HCT116 (cell line): ENCODE data around the gene RHOT1. TPM values are rescaled to one million over a fixed set of nuclear protein-coding genes. Genes with fewer than 3 reads are reported as not detected.

Source experiments
- ATAC-seq: fragments of 200-7000 bp; cut with Tn5 transposase; 2 replicates; pipeline ENCODE4 v1.9.1; 2020; ENCODE audit warnings: mild to moderate bottlenecking, moderate library complexity
- BruUV-seq: library from RNA; stranded (reverse); fragments of 400-500 nt; replicated peaks from 2 replicates; lab custom pipeline; 2021; lab: Mats Ljungman, UMichigan
- CTCF ChIA-PET: fragments of 300-600 bp; sonication (Branson Sonifier 250); formaldehyde crosslinking; loops from one replicate; lab custom pipeline; 2021; ENCODE audit warnings: antibody characterized with exemption; lab: Charles Lee
- POLR2A ChIA-PET: fragments of 300-600, 350-600 bp; sonication (Branson Sonifier 250); formaldehyde crosslinking; loops from one replicate; lab custom pipeline; 2021; ENCODE audit warnings: antibody characterized with exemption; lab: Charles Lee
- RAD21 ChIA-PET, 2 experiments: fragments of 300-600 bp; sonication (Branson Sonifier 250); formaldehyde crosslinking; loops; one replicate each; lab custom pipeline; 2023; ENCODE audit warnings: low total read pairs in 2 of 2; ENCODE audit not compliant: uncharacterized antibody in 2 of 2, unreplicated experiment in 2 of 2, low non-redundant PET in 1 of 2; lab: Charles Lee
- DNase-seq: peaks from one replicate; pipeline ENCODE4 v3.0.0-alpha.2; 2010; ENCODE audit warnings: low read depth, low spot score
- H2AFZ ChIP-seq: fragments of 200-600 bp; shearing (Covaris generic), sonication (generic); 2 replicates; pipeline ENCODE4 v1.6.1; 2017; ENCODE audit warnings: low read depth, mixed run types, mixed read lengths, antibody characterized with exemption, low read length; ENCODE audit not compliant: poor library complexity, severe bottlenecking
- H3K27ac ChIP-seq: 2 replicates; pipeline ENCODE4 v1.5.1; 2012; ENCODE audit warnings: low read depth, low read length
- H3K27me3 ChIP-seq: fragments of 200-600 bp; sonication (generic); 2 replicates; pipeline ENCODE4 v1.6.1; 2016; ENCODE audit warnings: mixed run types, low read length, mixed read lengths; ENCODE audit not compliant: insufficient read depth
- H3K36me3 ChIP-seq, 2 experiments: fragments of 200-500 bp in 1 of 2; fragments of 200-600 bp in 1 of 2; sonication (Bioruptor generic) in 1 of 2; sonication (generic) in 1 of 2; 2 replicates each; pipeline versions ENCODE4 v1.5.1 to v1.6.1; 2014 to 2016; ENCODE audit warnings: low read length in 2 of 2, inconsistent platforms in 1 of 2, mixed read lengths in 1 of 2, mixed run types in 1 of 2; ENCODE audit not compliant: insufficient read depth in 2 of 2, control insufficient read depth in 1 of 2
- H3K4me1 ChIP-seq, 2 experiments: fragments of 200-600 bp in 1 of 2; sonication (generic) in 1 of 2; 2 replicates each; pipeline versions ENCODE4 v1.5.1 to v1.6.1; 2012 to 2017; ENCODE audit warnings: low read length in 2 of 2, inconsistent platforms in 1 of 2, mild to moderate bottlenecking in 1 of 2, mixed read lengths in 1 of 2, mixed run types in 1 of 2, moderate library complexity in 1 of 2; ENCODE audit not compliant: insufficient read depth in 2 of 2, control insufficient read depth in 1 of 2
- H3K4me2 ChIP-seq: fragments of 200-600 bp; sonication (generic); 2 replicates; pipeline ENCODE4 v1.6.1; 2017; ENCODE audit warnings: mixed run types, low read length, mixed read lengths
- H3K4me3 ChIP-seq, 2 experiments: fragments of 200-600 bp in 1 of 2; sonication (generic) in 1 of 2; replicated peaks in 1 of 2; 2 replicates each; pipeline ENCODE4 v1.5.1; 2011 to 2016; ENCODE audit warnings: low read length in 2 of 2, control low read depth in 1 of 2, low read depth in 1 of 2, mild to moderate bottlenecking in 1 of 2, mixed read lengths in 1 of 2, mixed run types in 1 of 2
- H3K79me2 ChIP-seq: fragments of 200-600 bp; sonication (generic); 2 replicates; pipeline ENCODE4 v1.6.1; 2017; ENCODE audit warnings: mild to moderate bottlenecking, mixed run types, low read length, moderate library complexity, mixed read lengths; ENCODE audit not compliant: insufficient read depth
- H3K9ac ChIP-seq: fragments of 200-600 bp; sonication (generic); 2 replicates; pipeline ENCODE4 v1.6.1; 2016; ENCODE audit warnings: low read length, mixed read lengths
- H3K9me2 ChIP-seq: fragments of 200-600 bp; sonication (generic), shearing (Covaris generic); 2 replicates; pipeline ENCODE4 v1.6.1; 2017; ENCODE audit warnings: mixed run types, mild to moderate bottlenecking, moderate library complexity; ENCODE audit not compliant: insufficient read depth
- H3K9me3 ChIP-seq, 2 experiments: fragments of 200-500 bp in 1 of 2; fragments of 200-600 bp in 1 of 2; sonication (Bioruptor generic) in 1 of 2; sonication (generic) in 1 of 2; 2 replicates each; pipeline ENCODE4 v1.6.1; 2014 to 2017; ENCODE audit warnings: low read length in 2 of 2, mixed read lengths in 2 of 2, inconsistent platforms in 1 of 2, low read depth in 1 of 2, mild to moderate bottlenecking in 1 of 2, mixed run types in 1 of 2, moderate library complexity in 1 of 2; ENCODE audit not compliant: control insufficient read depth in 1 of 2, insufficient read depth in 1 of 2
- H4K20me1 ChIP-seq: fragments of 200-600 bp; sonication (generic), shearing (Covaris generic); 2 replicates; pipeline ENCODE4 v1.6.1; 2017; ENCODE audit warnings: mixed run types, mild to moderate bottlenecking, moderate library complexity; ENCODE audit not compliant: insufficient read depth
- CBX3 ChIP-seq: IDR thresholded peaks from 2 replicates; pipeline ENCODE4 v1.6.1; 2012; ENCODE audit warnings: low read depth
- CEBPB ChIP-seq: IDR thresholded peaks from 2 replicates; pipeline ENCODE4 v1.6.1; 2012; ENCODE audit warnings: low read depth
- EGR1 ChIP-seq: IDR thresholded peaks from 2 replicates; pipeline ENCODE4 v1.6.1; 2012; ENCODE audit warnings: low read depth
- ELF1 ChIP-seq: IDR thresholded peaks from 2 replicates; pipeline ENCODE4 v1.6.1; 2012; ENCODE audit warnings: low read depth, borderline replicate concordance
- EZH2phosphoT487 ChIP-seq: fragments of 200-600 bp; IDR thresholded peaks from 2 replicates; pipeline ENCODE4 v1.6.1; 2018; ENCODE audit warnings: antibody characterized with exemption, borderline replicate concordance
- JUND ChIP-seq: IDR thresholded peaks from 2 replicates; pipeline ENCODE4 v1.6.1; 2012
- RAD21 ChIP-seq: IDR thresholded peaks from 2 replicates; pipeline ENCODE4 v1.6.1; 2012; ENCODE audit warnings: low read depth, mild to moderate bottlenecking
- SIN3A ChIP-seq: IDR thresholded peaks from 2 replicates; pipeline ENCODE4 v1.6.1; 2012; ENCODE audit warnings: low read depth
- SP1 ChIP-seq: IDR thresholded peaks from 2 replicates; pipeline ENCODE4 v1.6.1; 2012; ENCODE audit warnings: low read depth
- YY1 ChIP-seq: IDR thresholded peaks from 2 replicates; pipeline ENCODE4 v1.6.1; 2011; ENCODE audit warnings: low read length, low read depth, moderate library complexity, mild to moderate bottlenecking; ENCODE audit not compliant: insufficient replicate concordance; ENCODE audit errors: extremely low read depth
- ZFX ChIP-seq: fragments of 450-650 bp; IDR thresholded peaks from 2 replicates; pipeline ENCODE4 v1.6.1; 2017
- ZNF274 ChIP-seq: fragments of 200-500 bp; sonication (Bioruptor generic); IDR thresholded peaks from 2 replicates; pipeline ENCODE4 v1.6.1; 2014; ENCODE audit warnings: mild to moderate bottlenecking, low read depth, low read length, inconsistent platforms
- intact Hi-C: fragments of 100-400 bp; cut with micrococcal nuclease; formaldehyde crosslinking; loops from 2 replicates; pipeline ENCODE4 v1.10.0; 2022
- total RNA-seq: library from RNA; stranded (reverse); gene quantifications from one replicate; pipeline ENCODE4 v1.2.1, GENCODE V29; 2021; ENCODE audit not compliant: unreplicated experiment
- TF ChIP-seq, protein P1 (sequence below): IDR thresholded peaks from 2 replicates; pipeline ENCODE4 v1.6.1; 2012
- TF ChIP-seq, protein P2 (sequence below): IDR thresholded peaks from 2 replicates; pipeline ENCODE4 v1.6.1; 2012; ENCODE audit warnings: low read depth
- TF ChIP-seq, protein P3 (sequence below): IDR thresholded peaks from 2 replicates; pipeline ENCODE4 v1.6.1; 2012
- TF ChIP-seq, protein P4 (sequence below): IDR thresholded peaks from 2 replicates; pipeline ENCODE4 v1.6.1; 2011; ENCODE audit warnings: mild to moderate bottlenecking, low read length, moderate library complexity; ENCODE audit not compliant: insufficient replicate concordance; ENCODE audit errors: extremely low read depth

The RHOT1 gene
- total RNA-seq, 1 experiment from 2014 or later, result 33.3 TPM

- no peak overlapping the region for H3K27ac ChIP-seq
- no peaks in the 10 kb centered on the region for H3K9me3 ChIP-seq
- TF ChIP-seq CBX3 (no peak), RAD21 (no peak), ZFX (no peak), JUND (no peak), YY1 (no peak), ELF1 (no peak), ZNF274 (no peak), EZH2phosphoT487 (no peak), CEBPB (no peak), EGR1 (no peak), SIN3A (no peak), SP1 (no peak)
- TF ChIP-seq, protein P1, sequence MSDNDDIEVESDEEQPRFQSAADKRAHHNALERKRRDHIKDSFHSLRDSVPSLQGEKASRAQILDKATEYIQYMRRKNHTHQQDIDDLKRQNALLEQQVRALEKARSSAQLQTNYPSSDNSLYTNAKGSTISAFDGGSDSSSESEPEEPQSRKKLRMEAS, result no peak
- TF ChIP-seq, protein P2, sequence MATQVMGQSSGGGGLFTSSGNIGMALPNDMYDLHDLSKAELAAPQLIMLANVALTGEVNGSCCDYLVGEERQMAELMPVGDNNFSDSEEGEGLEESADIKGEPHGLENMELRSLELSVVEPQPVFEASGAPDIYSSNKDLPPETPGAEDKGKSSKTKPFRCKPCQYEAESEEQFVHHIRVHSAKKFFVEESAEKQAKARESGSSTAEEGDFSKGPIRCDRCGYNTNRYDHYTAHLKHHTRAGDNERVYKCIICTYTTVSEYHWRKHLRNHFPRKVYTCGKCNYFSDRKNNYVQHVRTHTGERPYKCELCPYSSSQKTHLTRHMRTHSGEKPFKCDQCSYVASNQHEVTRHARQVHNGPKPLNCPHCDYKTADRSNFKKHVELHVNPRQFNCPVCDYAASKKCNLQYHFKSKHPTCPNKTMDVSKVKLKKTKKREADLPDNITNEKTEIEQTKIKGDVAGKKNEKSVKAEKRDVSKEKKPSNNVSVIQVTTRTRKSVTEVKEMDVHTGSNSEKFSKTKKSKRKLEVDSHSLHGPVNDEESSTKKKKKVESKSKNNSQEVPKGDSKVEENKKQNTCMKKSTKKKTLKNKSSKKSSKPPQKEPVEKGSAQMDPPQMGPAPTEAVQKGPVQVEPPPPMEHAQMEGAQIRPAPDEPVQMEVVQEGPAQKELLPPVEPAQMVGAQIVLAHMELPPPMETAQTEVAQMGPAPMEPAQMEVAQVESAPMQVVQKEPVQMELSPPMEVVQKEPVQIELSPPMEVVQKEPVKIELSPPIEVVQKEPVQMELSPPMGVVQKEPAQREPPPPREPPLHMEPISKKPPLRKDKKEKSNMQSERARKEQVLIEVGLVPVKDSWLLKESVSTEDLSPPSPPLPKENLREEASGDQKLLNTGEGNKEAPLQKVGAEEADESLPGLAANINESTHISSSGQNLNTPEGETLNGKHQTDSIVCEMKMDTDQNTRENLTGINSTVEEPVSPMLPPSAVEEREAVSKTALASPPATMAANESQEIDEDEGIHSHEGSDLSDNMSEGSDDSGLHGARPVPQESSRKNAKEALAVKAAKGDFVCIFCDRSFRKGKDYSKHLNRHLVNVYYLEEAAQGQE, result no peak
- TF ChIP-seq, protein P3, sequence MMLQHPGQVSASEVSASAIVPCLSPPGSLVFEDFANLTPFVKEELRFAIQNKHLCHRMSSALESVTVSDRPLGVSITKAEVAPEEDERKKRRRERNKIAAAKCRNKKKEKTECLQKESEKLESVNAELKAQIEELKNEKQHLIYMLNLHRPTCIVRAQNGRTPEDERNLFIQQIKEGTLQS, result no peak
- TF ChIP-seq, protein P4, sequence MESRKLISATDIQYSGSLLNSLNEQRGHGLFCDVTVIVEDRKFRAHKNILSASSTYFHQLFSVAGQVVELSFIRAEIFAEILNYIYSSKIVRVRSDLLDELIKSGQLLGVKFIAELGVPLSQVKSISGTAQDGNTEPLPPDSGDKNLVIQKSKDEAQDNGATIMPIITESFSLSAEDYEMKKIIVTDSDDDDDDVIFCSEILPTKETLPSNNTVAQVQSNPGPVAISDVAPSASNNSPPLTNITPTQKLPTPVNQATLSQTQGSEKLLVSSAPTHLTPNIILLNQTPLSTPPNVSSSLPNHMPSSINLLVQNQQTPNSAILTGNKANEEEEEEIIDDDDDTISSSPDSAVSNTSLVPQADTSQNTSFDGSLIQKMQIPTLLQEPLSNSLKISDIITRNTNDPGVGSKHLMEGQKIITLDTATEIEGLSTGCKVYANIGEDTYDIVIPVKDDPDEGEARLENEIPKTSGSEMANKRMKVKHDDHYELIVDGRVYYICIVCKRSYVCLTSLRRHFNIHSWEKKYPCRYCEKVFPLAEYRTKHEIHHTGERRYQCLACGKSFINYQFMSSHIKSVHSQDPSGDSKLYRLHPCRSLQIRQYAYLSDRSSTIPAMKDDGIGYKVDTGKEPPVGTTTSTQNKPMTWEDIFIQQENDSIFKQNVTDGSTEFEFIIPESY, result no peak
- no peaks in the 10 kb centered on the region for H4K20me1 ChIP-seq
- ChIA-PET RAD21 (no interaction called here), CTCF (no interaction called here), POLR2A (no interaction called here)
- no TSS peak for BruUV-seq
- H3K4me1 ChIP-seq, result peaks cover 0 to 13% of the 10 kb centered on the region in 2 experiments; a peak in 2 of 4 replicates
- H3K79me2 ChIP-seq, result no peaks in the 10 kb centered on the region
- no peak overlapping the region for H3K4me3 ChIP-seq
- peaks cover 8% of the 10 kb centered on the region in 2 experiments; a peak in 2 of 4 replicates for H3K36me3 ChIP-seq
- no peaks in the 10 kb centered on the region for H3K27me3 ChIP-seq
- H3K9ac ChIP-seq, result no peak overlapping the region
- no peak overlapping the region for H2AFZ ChIP-seq
- no peaks in the 10 kb centered on the region for H3K9me2 ChIP-seq
- DNase-seq (no peak), ATAC-seq (no peak)
- no peak overlapping the region; the same call in 1 of the 2 replicates for H3K4me2 ChIP-seq
- intact Hi-C loops, result no loop called here
These were observed 49.0 kb downstream of the RHOT1 start for GRCh38 chr17:32191306-32191705.
